OCI-M2 (cell line): Measurements from ENCODE around the gene ODF2.
"Not testable (repeated sequence)": the region's sequence is repeated elsewhere in the genome, so short reads cannot be mapped to it uniquely, and the experiment has no call there.

Source experiments
- DNase-seq: peaks from one replicate; lab custom pipeline; 2025; ENCODE audit not compliant: unreplicated experiment; lab: John Stamatoyannopoulos, UW

Gene ODF2

DNA sequence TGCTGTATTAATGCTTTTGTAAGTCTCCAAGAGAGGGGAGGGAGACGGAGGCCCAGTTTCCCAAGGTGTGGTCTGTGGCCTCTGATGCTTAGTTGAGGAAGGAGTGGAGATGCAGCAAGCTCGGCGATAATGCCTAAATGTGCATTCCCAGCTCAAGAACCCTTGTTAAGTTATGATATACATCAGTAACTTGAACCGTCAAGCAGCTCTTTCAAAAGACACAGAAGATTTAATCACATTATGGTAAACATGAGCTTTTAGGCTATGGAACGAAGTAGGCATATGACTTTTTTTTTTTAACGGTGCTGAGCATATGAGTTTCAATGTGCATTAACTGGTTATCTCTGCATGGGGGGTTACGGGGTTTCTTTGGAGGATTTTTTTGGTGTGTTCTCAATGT is 26.4 kb downstream of the ODF2 start:
- DNase-seq: no peak

DNA sequence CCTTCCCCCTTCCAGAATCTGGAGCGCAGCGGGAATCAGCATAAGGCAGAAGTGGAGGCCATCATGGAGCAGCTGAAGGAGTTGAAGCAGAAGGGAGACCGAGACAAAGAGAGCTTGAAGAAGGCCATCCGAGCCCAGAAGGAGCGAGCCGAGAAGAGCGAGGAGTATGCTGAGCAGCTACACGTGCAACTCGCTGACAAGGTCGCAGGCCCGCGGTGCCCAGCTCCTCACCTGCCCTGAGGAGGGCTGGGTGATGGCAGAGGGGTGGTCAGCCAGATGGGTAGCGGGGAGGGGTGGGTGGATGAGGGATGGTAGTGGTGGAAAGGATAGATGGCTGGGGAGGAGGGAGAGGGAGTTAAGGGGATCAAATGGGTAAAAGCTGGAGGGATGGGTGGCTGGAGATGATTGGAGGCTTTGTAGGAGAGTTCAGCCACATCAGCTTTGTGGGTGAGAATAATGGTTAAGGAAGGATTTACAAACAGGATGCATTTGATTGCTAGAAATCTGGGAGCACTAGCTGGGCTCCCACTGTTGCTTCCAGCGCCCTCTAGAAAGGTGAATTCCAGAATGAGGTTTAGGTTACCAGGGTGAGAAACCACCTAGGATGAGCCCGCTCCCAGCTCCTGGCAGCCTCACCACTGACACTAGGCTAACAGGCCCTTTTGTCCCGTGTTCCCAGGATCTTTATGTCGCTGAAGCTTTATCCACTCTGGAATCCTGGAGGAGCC is 29.0 kb downstream of the ODF2 start:
- no peak for DNase-seq

DNA sequence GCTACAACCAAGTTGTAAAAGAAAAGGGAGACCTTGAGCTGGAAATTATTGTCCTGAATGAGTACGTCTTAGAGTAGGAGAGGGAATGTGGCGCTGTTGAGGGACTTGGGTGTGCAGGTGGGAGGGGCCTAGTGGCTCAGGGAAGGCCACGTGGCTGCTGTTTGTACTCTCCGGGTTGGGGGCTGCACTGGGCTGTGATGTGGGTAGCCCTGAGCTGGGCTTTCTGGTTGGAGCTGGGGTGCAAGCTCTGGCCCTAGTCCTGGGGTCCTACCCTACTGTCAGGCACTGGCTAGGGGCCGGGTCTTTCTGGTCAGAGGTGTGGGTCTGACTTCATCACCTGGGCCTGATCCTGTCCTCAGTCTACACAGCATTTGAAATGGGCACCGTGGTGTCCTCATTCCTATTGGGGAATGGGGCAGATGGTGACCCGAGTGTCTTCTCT is 29.6 kb downstream of the ODF2 start:
- no peak for DNase-seq

- no peak for DNase-seq
These were observed 30.4 kb downstream of the ODF2 start for GRCh38 chr9:128486201-128486600.

- no peak for DNase-seq
These were observed 37.6 kb downstream of the ODF2 start for GRCh38 chr9:128493424-128493823.

DNA sequence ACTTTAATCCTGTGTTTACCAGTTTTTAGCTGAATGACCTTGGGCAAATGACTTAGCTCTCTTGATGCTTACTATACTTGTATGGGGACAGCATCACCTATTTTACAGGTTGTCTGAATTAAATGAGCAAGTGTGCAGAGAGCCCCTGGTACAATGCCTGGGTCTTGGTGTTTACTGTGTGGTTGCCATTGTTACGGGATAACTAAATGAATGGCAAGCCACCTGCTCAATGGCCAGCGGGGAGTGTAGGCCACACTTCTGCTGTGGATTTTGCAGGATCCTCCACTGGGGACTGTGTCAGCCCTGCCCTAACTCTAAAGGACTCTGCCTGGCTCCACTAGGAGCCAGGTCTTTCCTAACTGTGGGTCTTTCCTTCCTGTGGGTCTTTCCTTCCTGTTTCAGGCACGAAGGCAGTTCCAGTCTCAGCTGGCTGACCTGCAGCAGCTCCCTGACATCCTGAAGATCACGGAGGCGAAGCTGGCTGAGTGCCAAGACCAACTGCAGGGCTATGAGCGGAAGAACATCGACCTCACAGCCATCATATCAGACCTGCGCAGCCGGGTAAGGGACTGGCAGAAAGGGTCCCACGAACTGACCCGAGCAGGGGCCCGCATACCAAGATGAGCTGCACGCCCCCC is 38.4 kb downstream of the ODF2 start:
- no peak for DNase-seq

- DNase-seq: no peak
These were observed 38.9 kb downstream of the ODF2 start for GRCh38 chr9:128494746-128495129.

GRCh38 chr9:128495296-128495695 is 39.5 kb downstream of the ODF2 start:
- DNase-seq: no peak

GRCh38 chr9:128495804-128496417 is 40.1 kb downstream of the ODF2 start:
- no peak for DNase-seq

- no peak for DNase-seq
These were observed 42.2 kb downstream of the ODF2 start for GRCh38 chr9:128497824-128498610.

DNA sequence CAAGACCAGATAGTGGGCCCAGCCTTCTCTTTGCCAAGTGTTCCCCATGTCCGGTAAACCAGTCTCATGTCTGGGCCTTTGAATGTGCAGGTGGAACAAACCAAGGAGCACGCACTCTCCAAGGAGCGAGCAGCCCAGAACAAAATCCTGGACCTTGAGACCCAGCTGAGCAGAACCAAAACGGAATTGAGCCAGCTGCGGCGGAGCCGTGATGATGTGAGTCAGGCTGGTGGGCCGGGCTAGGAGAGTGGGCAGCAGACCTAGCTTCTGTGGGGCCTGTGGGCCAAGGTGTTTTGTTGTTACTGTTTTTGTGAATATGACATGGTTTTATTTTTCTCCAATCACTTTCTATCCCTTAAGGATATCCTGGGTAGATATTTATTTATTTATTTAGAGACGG is 43.1 kb downstream of the ODF2 start:
- DNase-seq: no peak

DNA sequence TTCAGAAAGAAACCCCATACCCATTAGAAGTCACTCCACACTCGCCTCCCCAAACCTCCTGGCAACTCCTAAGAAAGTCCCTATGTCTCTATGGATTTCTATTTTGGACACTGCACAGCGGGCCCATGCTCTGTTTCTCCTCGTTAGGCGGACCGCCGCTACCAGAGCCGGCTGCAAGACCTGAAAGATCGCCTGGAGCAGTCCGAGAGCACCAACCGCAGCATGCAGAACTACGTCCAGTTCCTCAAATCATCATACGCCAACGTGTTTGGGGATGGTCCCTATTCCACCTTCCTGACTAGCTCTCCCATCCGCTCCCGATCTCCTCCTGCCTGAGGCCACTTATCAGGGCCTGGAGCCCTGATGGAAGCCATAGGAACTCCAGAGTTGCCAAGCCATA is 44.1 kb downstream of the ODF2 start:
- DNase-seq: no peak

DNA sequence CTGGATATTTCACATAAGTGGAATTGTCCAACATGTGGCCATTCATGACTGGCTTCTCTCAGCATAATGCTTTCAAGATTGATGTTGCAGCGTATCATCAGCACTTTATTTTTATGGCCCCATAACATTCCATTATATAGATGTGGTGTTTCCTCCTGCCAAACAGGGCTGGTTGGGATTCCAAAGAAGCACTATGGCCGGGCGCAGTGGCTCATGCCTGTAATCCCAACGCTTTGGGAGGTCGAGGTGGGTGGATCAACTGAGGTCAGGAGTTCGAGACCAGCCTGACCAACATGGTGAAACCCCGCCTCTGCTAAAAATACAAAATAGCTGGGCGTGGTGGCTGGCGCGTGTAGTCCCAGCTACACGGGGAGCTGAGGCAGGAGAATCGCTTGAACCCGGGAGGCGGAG is 47.6 kb downstream of the ODF2 start:
- DNase-seq: not testable (repeated sequence)

DNA sequence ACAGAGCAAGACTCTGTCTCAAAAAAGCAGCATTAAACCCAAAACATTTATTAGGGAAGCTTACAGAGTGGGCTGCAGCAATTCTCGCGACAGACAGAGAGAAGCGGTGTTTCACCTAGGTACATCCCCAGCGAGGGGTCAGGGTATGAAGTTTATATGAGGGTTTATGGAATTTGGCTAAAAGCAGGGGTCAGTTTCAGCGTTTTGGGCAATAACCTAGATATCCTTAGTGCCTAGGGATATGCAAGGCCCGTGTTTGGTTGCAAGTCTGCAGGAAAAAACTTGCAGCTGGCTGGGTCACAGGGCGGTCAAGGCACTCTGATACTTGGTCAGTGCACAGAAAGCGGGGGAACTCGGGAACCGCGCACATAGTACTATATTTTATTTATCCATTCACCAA is 48.1 kb downstream of the ODF2 start:
- DNase-seq: no peak

GRCh38 chr9:128504485-128505413 is 48.9 kb downstream of the ODF2 start, which contains the start of gene GLE1:
Gene GLE1, plus strand, starts transcription at chr9:128504719. Its CDS starts 87 bp downstream, at chr9:128504806.
- DNase-seq: peak; percentile 21

GRCh38 chr9:128505414-128505765 is 49.6 kb downstream of the ODF2 start:
- no peak for DNase-seq

DNA sequence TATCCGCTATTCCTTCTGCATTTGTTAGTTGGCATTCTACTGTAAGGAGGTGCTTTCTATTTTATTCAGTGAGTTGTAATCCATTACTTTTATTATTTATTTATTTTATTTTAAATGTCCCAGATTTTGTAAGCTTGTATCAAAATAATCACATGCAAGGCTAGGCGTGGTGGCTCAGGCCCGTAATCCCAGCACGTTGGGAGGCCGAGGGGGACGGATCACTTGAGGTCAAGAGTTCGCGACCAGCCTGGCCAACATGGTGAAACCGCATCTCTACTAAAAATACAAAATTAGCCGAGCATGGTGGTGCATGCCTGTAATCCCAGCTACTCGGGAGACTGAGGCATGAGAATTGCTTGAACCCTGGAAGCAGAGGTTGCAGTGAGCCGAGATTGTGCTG is 50.1 kb downstream of the ODF2 start:
- not testable (repeated sequence) for DNase-seq

GRCh38 chr9:128512820-128513219 is 57.0 kb downstream of the ODF2 start:
- DNase-seq: no peak

GRCh38 chr9:128521956-128522355 is 66.2 kb downstream of the ODF2 start:
- no peak for DNase-seq

DNA sequence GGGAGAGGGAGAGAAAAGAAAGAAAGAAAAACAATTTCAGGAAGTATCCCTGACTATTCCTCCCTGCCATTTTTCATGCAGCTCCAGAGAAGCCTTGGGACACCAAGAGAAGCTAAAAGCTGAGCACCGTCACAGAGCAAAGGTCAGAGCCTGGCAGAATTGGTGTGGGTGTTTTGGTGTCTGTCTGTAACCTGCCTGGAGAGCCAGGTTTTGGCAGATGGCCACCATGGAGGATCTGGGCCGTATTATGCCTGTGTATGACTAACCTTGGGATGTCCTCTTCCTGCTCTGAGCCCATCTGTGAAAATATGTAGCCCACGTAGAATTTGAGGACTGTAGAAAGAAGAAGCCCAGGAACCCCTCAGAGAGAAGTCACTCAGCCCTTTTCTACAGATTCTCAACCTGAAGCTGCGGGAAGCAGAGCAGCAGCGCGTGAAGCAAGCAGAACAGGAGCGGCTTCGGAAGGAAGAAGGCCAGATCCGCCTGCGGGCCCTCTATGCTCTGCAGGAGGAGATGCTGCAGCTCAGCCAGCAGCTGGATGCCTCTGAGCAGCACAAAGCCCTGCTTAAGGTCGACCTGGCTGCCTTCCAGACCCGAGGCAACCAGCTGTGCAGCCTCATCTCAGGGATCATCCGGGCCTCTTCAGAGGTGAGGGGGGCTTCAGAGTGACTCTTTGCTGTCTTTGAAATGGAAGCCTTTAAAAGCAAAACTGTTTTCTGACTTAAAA is 67.6 kb downstream of the ODF2 start:
- no peak for DNase-seq
